Keratinocyte (primary cell): ENCODE results near the gene HEPHL1.

ENCODE experiments used
- CTCF ChIP-seq, 3 experiments: IDR thresholded peaks in 1 of 3; conservative IDR thresholded peaks in 1 of 3; optimal IDR thresholded peaks in 1 of 3; 2 replicates in 2 of 3; 3 replicates in 1 of 3; pipeline versions ENCODE3 to v1.5.1; 2011; ENCODE audit warnings: low read length in 3 of 3, mild to moderate bottlenecking in 3 of 3, moderate library complexity in 2 of 3, control low read depth in 1 of 3, inconsistent platforms in 1 of 3; ENCODE audit not compliant: insufficient read depth in 2 of 3; ENCODE audit errors: extremely low read depth in 1 of 3
- EZH2 ChIP-seq: IDR thresholded peaks from one replicate; pipeline ENCODE4 v1.6.1; 2012; ENCODE audit warnings: inconsistent platforms, mild to moderate bottlenecking, low read length, moderate library complexity

GRCh38 chr11:94018721-94019120 lies 2.4 kb upstream of the HEPHL1 start:
- no peak for TF ChIP-seq CTCF (optimal IDR thresholded peaks at IDR 0.05 in 1 of 3, IDR thresholded peaks at IDR 0.05 in 1 of 3, conservative IDR thresholded peaks at IDR 0.05 in 1 of 3; ENCODE audit: extremely low read depth in 1 of 3, insufficient read depth in 2 of 3, low read length in 3 of 3)
- no peak for TF ChIP-seq EZH2
